Activated CD4-positive, alpha-beta T cell treated with anti-CD3 and anti-CD28 coated beads for 48 hours (primary cell): ENCODE results near the gene CDSN.
A peak's percentile ranks its signal among the peaks of the same experiment; 100 is the strongest.
"Not testable (repeated sequence)": the region's sequence is repeated elsewhere in the genome, so short reads cannot be mapped to it uniquely, and the experiment has no call there.

Experiments
- DNase-seq: peaks from one replicate; pipeline ENCODE4 v3.0.0-alpha.2; 2020

Gene CDSN

GRCh38 chr6:31120151-31120915 lies at the start of gene CDSN:
Gene CDSN, minus strand, starts transcription at chr6:31120446. Its CDS starts 27 bp downstream, at chr6:31120419.
- DNase-seq = no peak

DNA sequence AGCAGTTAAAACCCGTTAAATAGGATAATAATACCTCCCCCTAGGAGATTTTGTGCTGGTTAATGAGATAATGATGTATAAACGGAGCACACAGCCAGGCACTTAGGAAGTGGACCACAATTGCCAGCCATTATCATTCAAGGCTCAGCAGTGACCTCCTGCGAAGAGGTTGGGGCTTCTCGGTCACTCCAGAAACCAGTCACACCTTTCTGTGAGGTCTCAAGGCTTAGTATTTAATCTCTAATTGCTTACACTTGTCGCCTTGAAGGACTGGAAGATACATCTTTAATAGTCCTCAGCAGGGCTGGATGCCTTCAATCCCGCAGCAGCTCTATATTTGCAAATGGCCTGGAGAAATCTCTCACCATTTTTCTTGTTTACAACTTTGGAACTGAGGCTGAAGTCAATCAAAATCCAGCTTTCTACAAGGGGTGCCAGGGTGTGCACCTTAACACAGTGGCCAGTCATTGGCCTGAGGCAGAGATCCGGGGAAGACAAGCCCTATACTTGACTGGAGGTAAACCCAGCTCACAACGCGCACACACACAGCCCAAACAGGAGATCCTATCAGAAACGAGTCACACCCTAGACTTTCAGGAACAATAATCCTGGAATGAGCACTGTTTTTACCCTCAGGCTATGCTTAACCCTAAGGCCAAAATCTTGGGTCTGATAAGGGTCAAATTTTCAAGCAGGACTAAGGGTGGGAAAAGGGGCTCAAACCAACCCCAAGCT lies 49.0 kb upstream of the CDSN start:
- DNase-seq = no peak

DNA sequence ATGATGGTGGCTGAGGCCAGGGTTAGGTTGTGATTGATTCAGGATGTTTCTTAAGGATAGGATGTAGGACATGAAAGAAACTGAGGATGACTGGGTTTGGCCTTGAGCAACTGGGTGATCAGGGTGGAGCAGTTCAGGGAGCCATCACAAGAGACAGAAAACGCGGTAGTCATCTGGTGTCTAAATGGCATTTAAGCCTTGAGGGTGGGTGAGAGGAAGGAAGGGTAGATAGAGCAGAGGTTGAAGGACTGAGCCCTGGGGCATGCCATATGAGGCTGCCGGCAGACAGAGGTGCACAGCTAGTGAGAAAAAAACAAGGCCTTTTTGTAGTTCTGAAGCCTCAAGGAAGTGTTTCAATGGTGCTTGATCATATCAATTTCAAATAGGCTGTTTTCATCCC lies 48.4 kb upstream of the CDSN start:
- DNase-seq = no peak

GRCh38 chr6:31165986-31166385 lies 45.7 kb upstream of the CDSN start:
- no peak for DNase-seq

DNA sequence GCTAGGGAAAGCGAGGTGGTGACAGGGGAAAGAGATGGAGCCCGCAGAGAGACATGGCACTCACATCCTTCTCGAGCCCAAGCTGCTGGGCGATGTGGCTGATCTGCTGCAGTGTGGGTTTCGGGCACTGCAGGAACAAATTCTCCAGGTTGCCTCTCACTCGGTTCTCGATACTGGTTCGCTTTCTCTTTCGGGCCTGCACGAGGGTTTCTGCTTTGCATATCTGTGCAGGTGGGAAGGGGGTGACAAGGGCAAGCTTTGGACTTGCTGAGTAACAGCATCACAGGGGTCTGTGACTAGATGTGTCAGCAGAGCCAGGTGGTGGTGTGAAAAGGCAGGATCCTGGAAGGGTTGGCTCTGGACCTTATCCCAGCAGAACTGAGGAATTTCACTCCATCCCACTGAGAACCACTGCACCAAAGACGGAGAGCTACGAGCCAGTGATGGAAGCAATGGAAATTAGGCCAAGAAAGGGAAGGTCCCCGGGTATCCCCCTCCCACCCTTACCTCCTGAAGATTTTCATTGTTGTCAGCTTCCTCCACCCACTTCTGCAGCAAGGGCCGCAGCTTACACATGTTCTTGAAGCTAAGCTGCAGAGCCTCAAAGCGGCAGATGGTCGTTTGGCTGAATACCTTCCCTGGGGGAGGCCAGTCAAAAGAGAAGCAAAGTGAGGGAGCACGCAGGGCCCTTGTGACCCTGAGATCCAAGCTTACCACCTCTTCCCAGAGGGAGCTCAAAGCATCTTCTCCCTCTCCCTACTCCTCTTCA lies 45.0 kb upstream of the CDSN start:
- DNase-seq = not testable (repeated sequence)

- not testable (repeated sequence) for DNase-seq
These were observed 44.3 kb upstream of the CDSN start for GRCh38 chr6:31164475-31165063.

GRCh38 chr6:31163922-31164321 lies 43.7 kb upstream of the CDSN start:
- DNase-seq = no peak

DNA sequence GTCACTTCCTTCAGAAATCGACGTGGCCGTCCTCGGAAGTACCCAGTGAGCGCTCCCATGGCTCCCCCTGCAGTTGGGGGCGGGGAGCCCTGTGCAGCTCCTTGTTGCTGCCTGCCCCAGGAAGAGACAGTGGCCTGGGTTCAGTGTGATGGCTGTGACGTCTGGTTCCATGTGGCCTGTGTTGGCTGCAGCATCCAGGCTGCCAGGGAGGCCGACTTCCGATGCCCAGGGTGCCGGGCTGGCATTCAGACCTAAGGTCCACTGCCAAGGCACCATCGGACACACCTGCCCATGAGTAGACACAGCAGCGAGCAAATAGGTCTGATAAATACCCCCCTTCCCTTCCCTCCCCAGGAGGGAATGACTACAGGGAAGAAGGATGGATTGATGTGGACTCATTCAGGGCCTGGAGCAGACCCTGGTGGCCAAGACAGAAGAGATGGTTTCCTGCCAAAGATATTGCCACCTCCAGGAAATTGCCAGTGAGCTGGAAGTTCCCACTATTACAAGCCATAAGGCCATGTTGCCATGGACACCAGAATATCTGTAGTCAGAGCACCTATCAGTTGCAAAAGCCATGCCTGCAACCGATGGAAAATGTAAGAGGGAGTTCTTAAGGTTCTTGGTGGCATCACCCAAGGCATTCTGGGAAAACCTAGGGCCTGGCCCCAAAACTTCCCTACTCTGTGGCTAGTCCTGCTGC lies 42.4 kb upstream of the CDSN start:
- DNase-seq = no peak

- no peak for DNase-seq
These were observed 41.2 kb upstream of the CDSN start for GRCh38 chr6:31161216-31162126.

GRCh38 chr6:31158863-31159855 lies 38.9 kb upstream of the CDSN start:
- DNase-seq = peak; percentile 44

GRCh38 chr6:31158140-31158862 lies 38.1 kb upstream of the CDSN start, which contains the start of gene TCF19:
Gene TCF19, plus strand, starts transcription at chr6:31158589. Its CDS starts 881 bp downstream, at chr6:31159470.
- peak; percentile 99 for DNase-seq

- DNase-seq = no peak
These were observed 37.4 kb upstream of the CDSN start, which contains the start of gene CCHCR1 for GRCh38 chr6:31157513-31158139. Gene CCHCR1, minus strand, starts transcription at chr6:31157802. Its CDS starts 202 bp downstream, at chr6:31157600.

- DNase-seq = no peak
These were observed 36.4 kb upstream of the CDSN start for GRCh38 chr6:31156641-31157040.

DNA sequence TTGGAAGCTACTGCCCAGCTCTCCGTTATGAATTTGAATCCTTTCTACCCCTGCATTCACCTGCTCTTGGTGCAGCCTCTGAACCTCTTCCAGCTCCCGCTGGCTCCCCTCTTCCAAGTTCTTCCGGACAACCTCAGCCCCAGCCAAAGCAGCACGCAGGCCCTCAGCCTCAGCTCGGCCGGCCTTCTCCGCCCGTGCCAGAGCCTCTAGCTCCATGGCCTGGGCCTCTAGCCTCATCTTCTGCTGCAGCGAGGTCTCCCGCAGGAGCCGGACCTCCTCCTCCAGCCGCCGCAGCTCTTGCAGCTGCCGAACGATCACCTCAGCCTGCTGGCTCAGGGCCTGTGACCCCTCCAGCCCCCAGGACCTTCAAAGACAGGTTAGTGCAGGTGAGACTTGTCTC lies 34.2 kb upstream of the CDSN start:
- DNase-seq = no peak

GRCh38 chr6:31152781-31153180 lies 32.5 kb upstream of the CDSN start:
- DNase-seq = no peak

- DNase-seq = no peak
These were observed 29.7 kb upstream of the CDSN start for GRCh38 chr6:31149827-31150447.

- no peak for DNase-seq
These were observed 25.1 kb upstream of the CDSN start for GRCh38 chr6:31145386-31145785.

DNA sequence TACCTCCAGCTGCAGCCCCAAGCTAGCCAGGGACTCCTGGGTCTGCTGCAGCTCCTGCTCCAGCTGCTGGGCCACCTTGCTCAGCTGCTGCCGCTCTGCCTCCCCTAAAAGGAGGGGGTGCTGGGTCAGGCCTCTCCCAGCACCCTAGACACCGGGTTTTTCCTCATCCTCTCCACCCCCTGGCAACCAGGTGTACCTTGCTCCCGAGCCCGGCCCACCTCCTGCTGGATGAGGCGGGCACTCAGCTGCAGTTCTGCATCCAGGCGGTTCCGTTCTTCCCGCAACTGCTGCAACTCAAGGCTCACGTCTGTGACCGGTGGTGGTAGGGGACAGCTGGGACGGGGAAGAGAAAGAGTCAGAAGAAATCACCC lies 24.7 kb upstream of the CDSN start:
- no peak for DNase-seq
